NT2/D1 (cell line): ENCODE results near the gene IL36G.
"Not testable (repeated sequence)": the region's sequence is repeated elsewhere in the genome, so short reads cannot be mapped to it uniquely, and the experiment has no call there.

ENCODE experiments used
- DNase-seq: peaks from one replicate; pipeline ENCODE4 v3.0.0-alpha.2; 2011; ENCODE audit warnings: low read depth, low spot score
- H3K27me3 ChIP-seq: 2 replicates; pipeline ENCODE4 v1.6.0; 2011; ENCODE audit warnings: mild to moderate bottlenecking; ENCODE audit not compliant: insufficient read length, insufficient read depth
- H3K36me3 ChIP-seq: 2 replicates; pipeline ENCODE4 v1.6.1; 2011; ENCODE audit warnings: mild to moderate bottlenecking, low read length, mixed read lengths; ENCODE audit not compliant: insufficient read depth, insufficient read length
- H3K4me1 ChIP-seq: 2 replicates; pipeline ENCODE4 v1.5.1; 2011; ENCODE audit not compliant: insufficient read depth, insufficient read length
- H3K4me3 ChIP-seq: 2 replicates; pipeline ENCODE4 v1.5.1; 2011; ENCODE audit warnings: low read depth; ENCODE audit not compliant: insufficient read length
- H3K9ac ChIP-seq: 2 replicates; pipeline ENCODE4 v1.6.0; 2011; ENCODE audit warnings: low read depth; ENCODE audit not compliant: insufficient read length
- H3K9me3 ChIP-seq: 2 replicates; pipeline ENCODE4 v1.5.1; 2011; ENCODE audit warnings: mild to moderate bottlenecking, low read length; ENCODE audit not compliant: insufficient read depth
- SUZ12 ChIP-seq: IDR thresholded peaks from 2 replicates; pipeline ENCODE4 v1.6.1; 2011; ENCODE audit not compliant: insufficient read length, insufficient read depth; ENCODE audit errors: extremely low read depth
- YY1 ChIP-seq: IDR thresholded peaks from 2 replicates; pipeline ENCODE4 v1.6.1; 2011; ENCODE audit not compliant: insufficient read length, insufficient read depth
- ZNF274 ChIP-seq: IDR thresholded peaks from 2 replicates; pipeline ENCODE4 v1.6.1; 2011; ENCODE audit warnings: mild to moderate bottlenecking, low read depth, low read length

IL36G gene

GRCh38 chr2:112977559-112978056, at the start of gene IL36G:
Gene IL36G (plus strand): TSS chr2:112978006. CDS start chr2:112978639, 633 bp downstream.
- TF ChIP-seq SUZ12: no peak
- TF ChIP-seq YY1: no peak
- TF ChIP-seq ZNF274: no peak
- Histone ChIP-seq H3K27me3 (peaks cover 1% of the 10 kb centered on the region), H3K36me3 (no peaks in the 10 kb centered on the region), H3K9ac (no peak within 1 kb of the TSS), H3K9me3 (no peaks in the 10 kb centered on the region), H3K4me1 (no peaks in the 10 kb centered on the region), H3K4me3 (no peak within 1 kb of the TSS)
- DNase-seq: no peak

DNA sequence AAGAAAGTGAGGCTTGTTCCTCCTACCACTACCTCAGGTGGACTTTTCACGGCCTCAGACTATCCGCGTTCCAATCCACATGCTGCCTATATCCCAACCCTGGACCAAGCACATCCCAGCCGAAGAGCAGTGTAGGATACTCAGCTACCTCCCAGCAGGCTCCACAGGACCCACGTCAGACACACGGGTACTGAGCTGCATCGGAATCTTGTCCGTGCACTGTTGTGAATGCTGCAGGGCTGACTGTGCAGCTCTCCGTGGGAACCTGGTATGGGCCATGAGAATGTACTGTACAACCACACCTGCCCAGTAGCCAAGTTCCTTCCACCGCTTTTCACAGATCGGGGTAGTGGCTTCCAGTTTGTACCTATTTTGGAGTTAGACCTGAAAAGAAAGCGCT, 44.5 kb upstream of the IL36G start:
- DNase-seq: no peak
- Histone ChIP-seq H3K9ac (no peak overlapping the region), H3K9me3 (no peaks in the 10 kb centered on the region), H3K27me3 (peaks cover 6% of the 10 kb centered on the region), H3K4me1 (no peaks in the 10 kb centered on the region), H3K36me3 (no peaks in the 10 kb centered on the region), H3K4me3 (no peak overlapping the region)
- no peak for TF ChIP-seq ZNF274
- no peak for TF ChIP-seq SUZ12
- TF ChIP-seq YY1: no peak

DNA sequence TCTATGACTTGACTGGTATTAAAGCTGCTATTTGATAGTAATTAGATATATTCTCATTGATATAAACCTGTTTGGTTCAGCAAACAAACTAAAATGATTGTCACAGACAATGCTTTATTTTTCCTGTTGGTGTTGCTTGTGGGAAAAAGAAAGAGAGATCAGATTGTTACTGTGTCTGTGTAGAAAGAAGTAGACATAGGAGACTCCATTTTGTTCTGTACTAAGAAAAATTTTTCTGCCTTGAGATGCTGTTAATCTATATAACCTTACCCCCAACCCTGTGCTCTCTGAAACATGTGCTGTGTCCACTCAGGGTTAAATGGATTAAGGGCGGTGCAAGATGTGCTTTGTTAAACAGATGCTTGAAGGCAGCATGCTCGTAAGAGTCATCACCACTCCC, 43.7 kb upstream of the IL36G start:
- H3K4me3 ChIP-seq, H3K9me3 ChIP-seq, H3K9ac ChIP-seq, H3K36me3 ChIP-seq, DNase-seq, H3K4me1 ChIP-seq, H3K27me3 ChIP-seq: not testable (repeated sequence)

- Histone ChIP-seq H3K27me3 (peaks cover 6% of the 10 kb centered on the region), H3K9me3 (no peaks in the 10 kb centered on the region), H3K4me1 (no peaks in the 10 kb centered on the region), H3K4me3 (no peak overlapping the region), H3K9ac (no peak overlapping the region), H3K36me3 (no peaks in the 10 kb centered on the region)
- no peak for TF ChIP-seq ZNF274
- no peak for TF ChIP-seq SUZ12
- no peak for TF ChIP-seq YY1
- no peak for DNase-seq
Measured at GRCh38 chr2:112936927-112937232, 40.9 kb upstream of the IL36G start.

DNA sequence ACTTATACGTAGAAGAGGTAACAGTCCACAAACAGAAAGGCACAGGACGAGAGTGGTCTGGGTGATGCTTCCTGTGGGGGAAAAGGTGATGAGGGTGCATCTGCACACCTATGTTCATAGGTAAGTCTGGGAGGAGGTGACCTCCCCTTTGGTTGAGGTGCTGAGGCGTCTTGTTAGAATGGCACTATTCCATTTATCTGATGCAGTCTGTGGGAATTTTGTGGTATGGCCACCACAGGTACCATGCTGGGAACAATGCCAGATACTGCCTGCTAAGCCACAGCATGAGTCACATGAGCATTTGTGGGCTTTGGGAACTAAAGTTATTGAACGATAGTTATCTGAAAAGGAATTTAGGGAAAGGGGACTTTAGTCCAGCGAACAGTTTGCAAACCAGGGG, 38.9 kb upstream of the IL36G start:
- TF ChIP-seq ZNF274 (no peak), YY1 (no peak), SUZ12 (no peak)
- Histone ChIP-seq H3K27me3 (no peaks in the 10 kb centered on the region), H3K9ac (no peak overlapping the region), H3K4me1 (no peaks in the 10 kb centered on the region), H3K36me3 (no peaks in the 10 kb centered on the region), H3K9me3 (no peaks in the 10 kb centered on the region), H3K4me3 (no peak overlapping the region)
- DNase-seq: no peak

DNA sequence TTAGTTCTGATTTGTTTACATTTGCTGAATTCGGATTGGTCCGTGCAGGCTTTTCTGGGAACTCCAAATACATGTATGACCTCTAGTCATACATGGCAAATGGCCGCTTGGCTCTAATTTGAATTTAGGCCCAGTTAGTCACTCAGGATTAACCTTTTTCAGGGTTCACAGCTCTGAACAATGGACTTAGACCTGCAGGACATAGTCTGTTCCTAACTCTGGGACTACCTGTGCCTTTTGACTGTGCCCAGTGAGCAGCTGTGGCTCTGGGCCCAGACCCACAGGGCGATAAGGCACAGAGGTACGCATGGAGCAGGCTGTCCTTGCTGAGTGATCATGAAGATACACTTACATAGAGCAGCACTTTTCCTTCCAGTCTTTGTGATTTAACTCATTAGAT, 38.4 kb upstream of the IL36G start:
- Histone ChIP-seq H3K4me3 (no peak overlapping the region), H3K27me3 (no peaks in the 10 kb centered on the region), H3K9ac (no peak overlapping the region), H3K9me3 (no peaks in the 10 kb centered on the region), H3K36me3 (no peaks in the 10 kb centered on the region), H3K4me1 (no peaks in the 10 kb centered on the region)
- TF ChIP-seq ZNF274 (no peak), SUZ12 (no peak), YY1 (no peak)
- no peak for DNase-seq

DNA sequence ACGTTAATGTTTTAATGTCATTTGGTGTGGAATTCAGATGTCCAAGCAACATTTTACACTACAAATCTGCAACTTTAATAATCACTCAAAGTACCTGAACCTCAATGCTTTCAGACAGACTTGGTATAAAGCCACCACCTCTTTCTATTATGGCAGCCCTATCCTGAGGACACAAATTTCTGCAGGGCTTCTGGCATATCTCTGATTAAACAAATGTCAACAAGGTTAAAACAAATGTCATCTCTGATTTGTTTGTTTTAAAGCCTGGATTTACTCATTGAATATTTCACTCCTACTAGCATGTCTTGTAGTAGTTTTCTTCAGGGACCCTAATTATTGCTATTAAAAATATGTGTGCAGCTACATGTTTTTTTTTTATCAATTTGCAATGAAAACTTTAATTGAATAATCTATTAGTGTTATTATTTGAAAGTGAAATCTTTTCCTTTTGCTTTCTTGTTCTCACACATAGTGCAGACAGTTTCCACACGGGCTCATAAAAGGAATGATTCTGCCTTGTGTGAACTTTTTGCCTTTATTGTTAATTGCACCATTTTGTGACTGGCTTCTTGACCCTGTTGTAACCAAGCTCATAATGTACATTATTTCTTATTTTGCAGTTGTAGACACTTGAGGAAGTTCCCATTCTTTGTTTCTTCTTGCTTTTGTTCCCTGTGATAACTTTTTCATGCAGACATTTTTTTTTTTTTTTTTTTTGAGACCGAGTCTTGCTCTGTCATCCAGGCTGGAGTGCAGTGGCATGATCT, 36.8 kb upstream of the IL36G start:
- Histone ChIP-seq H3K27me3 (no peaks in the 10 kb centered on the region), H3K9me3 (no peaks in the 10 kb centered on the region), H3K36me3 (no peaks in the 10 kb centered on the region), H3K4me1 (no peaks in the 10 kb centered on the region), H3K4me3 (no peak overlapping the region), H3K9ac (no peak overlapping the region)
- no peak for DNase-seq
- no peak for TF ChIP-seq ZNF274
- TF ChIP-seq SUZ12: no peak
- no peak for TF ChIP-seq YY1
